IMR-90 (cell line): ENCODE measurements around the gene ABHD5. TPM values are rescaled to one million over a fixed set of nuclear protein-coding genes. Genes with fewer than 3 reads are reported as not detected.

Source experiments
- ATAC-seq: fragments of 200-7000 bp; cut with Tn5 transposase; 2 replicates; pipeline ENCODE4 v1.9.1; 2020; ENCODE audit warnings: low read depth, mild to moderate bottlenecking, moderate library complexity
- BruUV-seq: library from RNA; stranded (reverse); fragments of 400-500 nt; replicated peaks from 2 replicates; lab custom pipeline; 2021; lab: Mats Ljungman, UMichigan
- CTCF ChIA-PET: fragments of 300-600 bp; formaldehyde crosslinking; extraction: SDS; loops from one replicate; lab custom pipeline; 2021; ENCODE audit warnings: antibody characterized with exemption; lab: Yijun Ruan, JAX
- POLR2A ChIA-PET: fragments of 300-600 bp; sonication (Branson Sonifier 250); formaldehyde crosslinking; loops from one replicate; lab custom pipeline; 2022; ENCODE audit warnings: antibody characterized with exemption; ENCODE audit not compliant: unreplicated experiment; lab: Charles Lee
- DNase-seq: peaks from one replicate; pipeline ENCODE4 v3.0.0; 2013
- H2AFZ ChIP-seq: replicated peaks from 2 replicates; pipeline ENCODE3; 2013; ENCODE audit warnings: low read length, mild to moderate bottlenecking; ENCODE audit not compliant: poor library complexity
- H2AK5ac ChIP-seq: 2 replicates; pipeline ENCODE4 v1.6.1; 2013; ENCODE audit warnings: low read depth, low read length, inconsistent platforms
- H2AK9ac ChIP-seq: replicated peaks from 2 replicates; pipeline ENCODE3; 2013; ENCODE audit warnings: mild to moderate bottlenecking, low read depth, low read length, moderate library complexity; ENCODE audit not compliant: poor library complexity
- H2BK120ac ChIP-seq: 2 replicates; pipeline ENCODE4 v1.6.1; 2013; ENCODE audit warnings: low read depth, low read length, inconsistent platforms
- H2BK15ac ChIP-seq: 3 replicates; pipeline ENCODE4 v1.6.1; 2013; ENCODE audit warnings: low read depth, low read length, inconsistent platforms
- H2BK20ac ChIP-seq: 2 replicates; pipeline ENCODE4 v1.6.1; 2013; ENCODE audit warnings: low read depth, mild to moderate bottlenecking, inconsistent platforms, low read length, moderate library complexity
- H2BK5ac ChIP-seq: 2 replicates; pipeline ENCODE4 v1.6.1; 2013; ENCODE audit warnings: mild to moderate bottlenecking, low read depth, low read length, inconsistent platforms; ENCODE audit not compliant: poor library complexity, severe bottlenecking
- H3K14ac ChIP-seq: replicated peaks from 2 replicates; pipeline ENCODE4 v1.6.1; 2013; ENCODE audit warnings: low read depth, low read length, inconsistent platforms
- H3K18ac ChIP-seq: 2 replicates; pipeline ENCODE4 v1.6.1; 2013; ENCODE audit warnings: low read depth, low read length, control low read depth
- H3K23ac ChIP-seq: 2 replicates; pipeline ENCODE4 v1.6.1; 2013; ENCODE audit warnings: low read depth, low read length, inconsistent platforms
- H3K27ac ChIP-seq: 2 replicates; pipeline ENCODE4 v1.5.1; 2013; ENCODE audit warnings: mild to moderate bottlenecking, control low read depth, low read length; ENCODE audit not compliant: insufficient read depth
- H3K27me3 ChIP-seq: 2 replicates; pipeline ENCODE4 v1.6.1; 2013; ENCODE audit warnings: low read length; ENCODE audit not compliant: control insufficient read depth, insufficient read depth
- H3K36me3 ChIP-seq: 2 replicates; pipeline ENCODE4 v1.6.1; 2013; ENCODE audit warnings: low read length, mixed read lengths; ENCODE audit not compliant: control insufficient read depth, insufficient read depth
- H3K4ac ChIP-seq: 2 replicates; pipeline ENCODE4 v1.6.1; 2013; ENCODE audit warnings: low read depth, low read length, inconsistent platforms
- H3K4me1 ChIP-seq: 2 replicates; pipeline ENCODE4 v1.6.1; 2013; ENCODE audit warnings: low read length, mixed read lengths; ENCODE audit not compliant: control insufficient read depth, insufficient read depth
- H3K4me2 ChIP-seq: 2 replicates; pipeline ENCODE4 v1.6.1; 2013; ENCODE audit warnings: low read depth, mild to moderate bottlenecking, control low read depth, low read length, moderate library complexity
- H3K4me3 ChIP-seq: 2 replicates; pipeline ENCODE4 v1.5.1; 2013; ENCODE audit warnings: low read depth, mild to moderate bottlenecking, control low read depth, low read length, moderate library complexity; ENCODE audit not compliant: insufficient read depth
- H3K56ac ChIP-seq: 2 replicates; pipeline ENCODE4 v1.6.1; 2013; ENCODE audit warnings: low read length, inconsistent platforms; ENCODE audit not compliant: insufficient read depth; ENCODE audit errors: extremely low read depth
- H3K79me1 ChIP-seq, 2 experiments: 2 replicates each; pipeline ENCODE4 v1.6.1; 2013; ENCODE audit warnings: low read length in 2 of 2, inconsistent platforms in 1 of 2, low read depth in 1 of 2
- H3K9ac ChIP-seq: 2 replicates; pipeline ENCODE4 v1.6.1; 2013; ENCODE audit warnings: low read depth, low read length, control low read depth
- H3K9me1 ChIP-seq: 2 replicates; pipeline ENCODE4 v1.6.1; 2013; ENCODE audit warnings: low read length, inconsistent platforms; ENCODE audit not compliant: insufficient read depth
- H3K9me3 ChIP-seq: 2 replicates; pipeline ENCODE4 v1.6.1; 2013; ENCODE audit warnings: low read length; ENCODE audit not compliant: control insufficient read depth, insufficient read depth
- H4K20me1 ChIP-seq: 2 replicates; pipeline ENCODE4 v1.6.1; 2013; ENCODE audit warnings: low read length, inconsistent platforms; ENCODE audit not compliant: insufficient read depth
- H4K5ac ChIP-seq: 2 replicates; pipeline ENCODE4 v1.6.1; 2013; ENCODE audit warnings: mild to moderate bottlenecking, low read depth, low read length, control low read depth
- H4K8ac ChIP-seq, 2 experiments: 2 replicates each; pipeline ENCODE4 v1.6.1; 2013; ENCODE audit warnings: low read depth in 2 of 2, low read length in 2 of 2, control low read depth in 1 of 2, inconsistent platforms in 1 of 2
- H4K91ac ChIP-seq: 2 replicates; pipeline ENCODE4 v1.6.1; 2013; ENCODE audit warnings: low read depth, low read length, inconsistent platforms; ENCODE audit not compliant: insufficient read depth
- BHLHE40 ChIP-seq: fragments of 150-350 bp; IDR thresholded peaks from 2 replicates; pipeline ENCODE4 v1.6.1; 2016; ENCODE audit warnings: mild to moderate bottlenecking, low read depth, low read length
- CEBPB ChIP-seq: IDR thresholded peaks from 2 replicates; pipeline ENCODE4 v1.6.1; 2012; ENCODE audit warnings: low read depth, low read length, improper control_type of control experiment
- CHD1 ChIP-seq: IDR thresholded peaks from 2 replicates; pipeline ENCODE4 v1.6.1; 2012; ENCODE audit warnings: low read depth, low read length, improper control_type of control experiment
- FOS ChIP-seq: fragments of 150-350 bp; IDR thresholded peaks from 2 replicates; pipeline ENCODE4 v1.6.1; 2016; ENCODE audit warnings: low read depth, low read length
- MAZ ChIP-seq: IDR thresholded peaks from 2 replicates; pipeline ENCODE4 v1.6.1; 2012; ENCODE audit warnings: low read depth, mild to moderate bottlenecking, low read length, improper control_type of control experiment, moderate library complexity, borderline replicate concordance
- MXI1 ChIP-seq: IDR thresholded peaks from 2 replicates; pipeline ENCODE4 v1.6.1; 2012; ENCODE audit warnings: low read depth, mild to moderate bottlenecking, low read length, moderate library complexity, borderline replicate concordance
- NFE2L2 ChIP-seq: fragments of 150-350 bp; IDR thresholded peaks from 2 replicates; pipeline ENCODE4 v1.6.1; 2016; ENCODE audit warnings: low read depth, mild to moderate bottlenecking, low read length
- POLR2A ChIP-seq: IDR thresholded peaks from 2 replicates; pipeline ENCODE4 v1.6.1; 2012; ENCODE audit warnings: mild to moderate bottlenecking, low read depth, low read length
- RAD21 ChIP-seq: IDR thresholded peaks from 2 replicates; pipeline ENCODE4 v1.6.1; 2012; ENCODE audit warnings: low read length, improper control_type of control experiment
- RCOR1 ChIP-seq: IDR thresholded peaks from 2 replicates; pipeline ENCODE4 v1.6.1; 2012; ENCODE audit warnings: mild to moderate bottlenecking, low read length, improper control_type of control experiment; ENCODE audit not compliant: insufficient replicate concordance
- RFX5 ChIP-seq: IDR thresholded peaks from 2 replicates; pipeline ENCODE4 v1.8.0; 2012; ENCODE audit warnings: low read depth, mild to moderate bottlenecking, low read length, moderate library complexity
- SMC3 ChIP-seq: fragments of 150-350 bp; IDR thresholded peaks from 2 replicates; pipeline ENCODE4 v1.6.1; 2016; ENCODE audit warnings: low read depth, mild to moderate bottlenecking, antibody characterized with exemption, low read length, moderate library complexity
- WGBS, 2 experiments: methylation state at CpG; one replicate each; pipeline versions ENCODE4 v1.1.5 to v1.1.7; 2013; ENCODE audit warnings: missing lambda C conversion rate in 2 of 2; ENCODE audit not compliant: insufficient read length in 1 of 2; ENCODE audit errors: extremely low coverage in 2 of 2; 5-methylcytosine and 5-hydroxymethylcytosine counted together
- dilution Hi-C: fragments of 300-500 bp; cut with HindIII; formaldehyde crosslinking; loops from one replicate; pipeline ENCODE4 v1.14.3; 2018; ENCODE audit warnings: low sequenced_read_pairs; ENCODE audit not compliant: unreplicated experiment
- in situ Hi-C: fragments of 300-500 bp; cut with MboI; formaldehyde crosslinking; loops from 3 replicates; pipeline ENCODE4 v1.14.3; 2019; ENCODE audit warnings: low sequenced_read_pairs, inconsistent platforms, mixed read lengths
- intact Hi-C: fragments of 100-400 bp; cut with micrococcal nuclease; formaldehyde crosslinking; loops from 2 replicates; pipeline ENCODE4 v1.10.0; 2022
- polyA plus RNA-seq, 3 experiments: library from polyadenylated mRNA; depleted of rRNA; stranded (reverse); fragments of >200 nt; gene quantifications; 2 replicates each; pipeline ENCODE4 v1.2.3, GENCODE V29; 2012; ENCODE audit warnings: low replicate concordance in 1 of 3
- total RNA-seq: library from RNA; depleted of rRNA; stranded (reverse); fragments of >200 nt; gene quantifications from 2 replicates; pipeline ENCODE4 v1.2.3, GENCODE V29; 2012
- TF ChIP-seq, protein P1 (sequence below): fragments of 150-350 bp; IDR thresholded peaks from 2 replicates; pipeline ENCODE4 v1.6.1; 2017; ENCODE audit warnings: mild to moderate bottlenecking, antibody characterized with exemption, low read length, low read depth
- TF ChIP-seq, protein P2 (sequence below): fragments of 150-350 bp; IDR thresholded peaks from 2 replicates; pipeline ENCODE4 v1.6.1; 2016; ENCODE audit warnings: low read depth, mild to moderate bottlenecking, low read length, moderate library complexity, borderline replicate concordance
- TF ChIP-seq, protein P3 (sequence below): conservative IDR thresholded peaks from 2 replicates; pipeline ENCODE4 v1.5.1; 2012; ENCODE audit warnings: mild to moderate bottlenecking, low read depth, low read length, improper control_type of control experiment

Gene ABHD5
- total and polyA plus RNA-seq, 2 of the 4 experiments (the other 2 are of a cell fraction) = 15.8 to 33.2 TPM

DNA sequence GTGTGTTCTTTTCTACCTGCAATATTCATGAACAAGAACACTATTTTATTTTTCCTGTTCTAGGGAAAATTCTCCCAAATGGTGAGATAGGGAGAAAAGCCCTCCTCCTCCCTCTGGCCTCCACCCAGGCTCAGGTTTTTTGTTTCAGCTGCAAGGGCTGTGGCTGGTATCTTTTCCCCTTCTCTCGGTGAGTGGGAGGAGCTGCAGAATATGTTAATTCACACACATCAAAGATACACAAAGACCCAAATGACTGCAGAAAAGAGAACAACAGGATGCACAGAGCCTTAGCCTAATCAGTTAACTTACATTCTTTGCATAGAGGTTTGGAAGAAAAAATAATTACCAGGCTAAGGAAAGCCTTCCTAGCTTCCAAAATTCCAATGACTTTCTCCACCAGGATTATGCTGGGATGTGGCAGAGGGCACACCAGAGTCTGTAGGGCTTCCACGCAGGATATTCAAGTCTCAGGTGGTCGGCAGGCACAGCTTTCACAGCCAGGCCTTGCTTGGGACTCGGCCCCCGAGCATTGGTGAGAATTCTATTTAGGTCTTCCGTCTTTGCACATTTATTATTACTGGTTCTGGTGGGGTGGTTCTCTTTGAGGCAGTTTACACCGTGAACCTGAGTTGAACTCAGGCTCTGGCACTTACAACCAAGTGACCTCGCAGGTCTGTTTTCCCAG, 64.9 kb downstream of the ABHD5 start:
- DNase-seq = no peak
- peak overlapping the region; percentile 54 for H2BK5ac ChIP-seq
- H3K79me1 ChIP-seq = 0 out of 4 replicates have a peak, but pooled peaks cover 0 to 2% of the 10 kb centered on the region in 2 experiments
- H2AK5ac ChIP-seq = peak overlapping the region; percentile 87
- ATAC-seq = no peak
- peak overlapping the region; percentile 69; the same call in 2 of the 3 replicates for H2BK15ac ChIP-seq
- WGBS, 2 experiments = no CpG with 5 or more reads among the region's 8 CpGs
- peaks cover 37% of the 10 kb centered on the region for H3K9me1 ChIP-seq
- H3K36me3 ChIP-seq = no peaks in the 10 kb centered on the region
- H4K5ac ChIP-seq = no peak overlapping the region; the same call in 1 of the 2 replicates
- peak overlapping the region; percentile 72 for H3K14ac ChIP-seq
- POLR2A ChIA-PET = no interaction called here
- no peaks in the 10 kb centered on the region for H3K27me3 ChIP-seq
- H3K27ac ChIP-seq = peak overlapping the region; percentile 2; the same call in 1 of the 2 replicates
- BruUV-seq = no TSS peak
- H4K91ac ChIP-seq = peak overlapping the region; percentile 80
- no peak overlapping the region for H2AK9ac ChIP-seq
- H3K18ac ChIP-seq = peak overlapping the region; percentile 62
- in situ Hi-C loops = no loop called here
- H2AFZ ChIP-seq = peak overlapping the region; percentile 54
- H3K4me3 ChIP-seq = no peak overlapping the region
- H3K4me1 ChIP-seq = peaks cover 41% of the 10 kb centered on the region
- peak overlapping the region; percentile 36 to 76 for H4K8ac ChIP-seq
- H2BK120ac ChIP-seq = peak overlapping the region; percentile 92
- CTCF ChIA-PET = interaction anchor here (1.7 kb wide), 1 partner anchor 10 kb away, joined by 3 read pairs; no protein-coding TSS in a partner anchor
- intact Hi-C loops = loop anchor here (10.0 kb wide), 1 partner anchor 131 kb away; the partner anchor contains the start of gene ANO10
- H4K20me1 ChIP-seq = no peaks in the 10 kb centered on the region
- no peak overlapping the region for H3K4me2 ChIP-seq
- no peak overlapping the region; the same call in 1 of the 2 replicates for H3K9ac ChIP-seq
- H3K56ac ChIP-seq = no peak overlapping the region
- peak overlapping the region; percentile 89 for H3K4ac ChIP-seq
- H2BK20ac ChIP-seq = peak overlapping the region; percentile 90
- H3K23ac ChIP-seq = peak overlapping the region; percentile 21; the same call in 1 of the 2 replicates
- dilution Hi-C loops = no loop called here
- no peaks in the 10 kb centered on the region for H3K9me3 ChIP-seq
- TF ChIP-seq RFX5 = no peak
- no peak for TF ChIP-seq RAD21
- no peak for TF ChIP-seq CEBPB
- TF ChIP-seq SMC3 = no peak
- no peak for TF ChIP-seq RCOR1
- TF ChIP-seq POLR2A = no peak
- no peak for TF ChIP-seq MAZ
- no peak for TF ChIP-seq NFE2L2
- TF ChIP-seq, protein P1, sequence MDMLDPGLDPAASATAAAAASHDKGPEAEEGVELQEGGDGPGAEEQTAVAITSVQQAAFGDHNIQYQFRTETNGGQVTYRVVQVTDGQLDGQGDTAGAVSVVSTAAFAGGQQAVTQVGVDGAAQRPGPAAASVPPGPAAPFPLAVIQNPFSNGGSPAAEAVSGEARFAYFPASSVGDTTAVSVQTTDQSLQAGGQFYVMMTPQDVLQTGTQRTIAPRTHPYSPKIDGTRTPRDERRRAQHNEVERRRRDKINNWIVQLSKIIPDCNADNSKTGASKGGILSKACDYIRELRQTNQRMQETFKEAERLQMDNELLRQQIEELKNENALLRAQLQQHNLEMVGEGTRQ = no peak
- no peak for TF ChIP-seq FOS
- no peak for TF ChIP-seq CHD1
- TF ChIP-seq, protein P2, sequence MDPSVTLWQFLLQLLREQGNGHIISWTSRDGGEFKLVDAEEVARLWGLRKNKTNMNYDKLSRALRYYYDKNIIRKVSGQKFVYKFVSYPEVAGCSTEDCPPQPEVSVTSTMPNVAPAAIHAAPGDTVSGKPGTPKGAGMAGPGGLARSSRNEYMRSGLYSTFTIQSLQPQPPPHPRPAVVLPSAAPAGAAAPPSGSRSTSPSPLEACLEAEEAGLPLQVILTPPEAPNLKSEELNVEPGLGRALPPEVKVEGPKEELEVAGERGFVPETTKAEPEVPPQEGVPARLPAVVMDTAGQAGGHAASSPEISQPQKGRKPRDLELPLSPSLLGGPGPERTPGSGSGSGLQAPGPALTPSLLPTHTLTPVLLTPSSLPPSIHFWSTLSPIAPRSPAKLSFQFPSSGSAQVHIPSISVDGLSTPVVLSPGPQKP = no peak
- no peak for TF ChIP-seq MXI1
- TF ChIP-seq, protein P3, sequence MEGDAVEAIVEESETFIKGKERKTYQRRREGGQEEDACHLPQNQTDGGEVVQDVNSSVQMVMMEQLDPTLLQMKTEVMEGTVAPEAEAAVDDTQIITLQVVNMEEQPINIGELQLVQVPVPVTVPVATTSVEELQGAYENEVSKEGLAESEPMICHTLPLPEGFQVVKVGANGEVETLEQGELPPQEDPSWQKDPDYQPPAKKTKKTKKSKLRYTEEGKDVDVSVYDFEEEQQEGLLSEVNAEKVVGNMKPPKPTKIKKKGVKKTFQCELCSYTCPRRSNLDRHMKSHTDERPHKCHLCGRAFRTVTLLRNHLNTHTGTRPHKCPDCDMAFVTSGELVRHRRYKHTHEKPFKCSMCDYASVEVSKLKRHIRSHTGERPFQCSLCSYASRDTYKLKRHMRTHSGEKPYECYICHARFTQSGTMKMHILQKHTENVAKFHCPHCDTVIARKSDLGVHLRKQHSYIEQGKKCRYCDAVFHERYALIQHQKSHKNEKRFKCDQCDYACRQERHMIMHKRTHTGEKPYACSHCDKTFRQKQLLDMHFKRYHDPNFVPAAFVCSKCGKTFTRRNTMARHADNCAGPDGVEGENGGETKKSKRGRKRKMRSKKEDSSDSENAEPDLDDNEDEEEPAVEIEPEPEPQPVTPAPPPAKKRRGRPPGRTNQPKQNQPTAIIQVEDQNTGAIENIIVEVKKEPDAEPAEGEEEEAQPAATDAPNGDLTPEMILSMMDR = no peak
- TF ChIP-seq BHLHE40 = no peak
